ENCODE measurements around the gene ARHGAP30.

Gene ARHGAP30

DNA sequence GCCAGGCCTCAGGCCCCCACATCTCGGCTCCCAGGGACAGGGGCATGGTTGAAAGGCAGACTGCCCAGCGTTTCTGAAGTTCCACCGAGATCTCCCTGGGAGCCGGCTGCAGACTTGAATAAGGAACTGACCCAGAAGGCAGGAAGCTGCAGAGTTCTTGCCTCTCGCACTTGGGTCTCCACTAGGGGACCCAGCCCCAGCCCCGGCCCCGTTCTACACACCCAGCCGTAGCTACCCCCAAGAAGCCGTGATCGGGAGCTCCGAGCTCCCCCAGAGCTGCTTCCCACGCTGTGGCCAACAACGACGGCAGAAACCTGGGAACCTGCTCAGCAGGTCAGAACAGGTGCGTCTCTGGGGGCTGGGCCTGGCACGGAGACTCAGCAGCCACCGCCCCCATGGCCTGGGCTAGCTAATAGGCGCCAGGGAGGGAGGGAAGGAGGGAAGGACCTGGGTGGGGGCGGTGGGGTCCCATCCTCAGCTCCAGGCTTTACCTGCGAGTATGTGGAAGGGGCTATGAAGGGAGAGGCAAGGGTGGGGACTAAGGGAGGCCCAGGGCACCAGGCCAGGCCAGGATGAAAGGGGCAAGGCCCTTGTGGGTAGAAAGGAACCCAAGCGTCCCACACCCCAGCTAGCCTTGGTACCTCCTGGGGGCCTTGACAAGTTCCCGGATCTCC is 19.7 kb upstream of the ARHGAP30 start, which contains the start of gene NECTIN4:
TSS of gene NECTIN4 (minus strand) at position 308 of the 674 bp plus-strand sequence. CDS start at position 46, 262 bp downstream.
- no peak for DNase-seq (ENCODE audit: low spot score)

DNA sequence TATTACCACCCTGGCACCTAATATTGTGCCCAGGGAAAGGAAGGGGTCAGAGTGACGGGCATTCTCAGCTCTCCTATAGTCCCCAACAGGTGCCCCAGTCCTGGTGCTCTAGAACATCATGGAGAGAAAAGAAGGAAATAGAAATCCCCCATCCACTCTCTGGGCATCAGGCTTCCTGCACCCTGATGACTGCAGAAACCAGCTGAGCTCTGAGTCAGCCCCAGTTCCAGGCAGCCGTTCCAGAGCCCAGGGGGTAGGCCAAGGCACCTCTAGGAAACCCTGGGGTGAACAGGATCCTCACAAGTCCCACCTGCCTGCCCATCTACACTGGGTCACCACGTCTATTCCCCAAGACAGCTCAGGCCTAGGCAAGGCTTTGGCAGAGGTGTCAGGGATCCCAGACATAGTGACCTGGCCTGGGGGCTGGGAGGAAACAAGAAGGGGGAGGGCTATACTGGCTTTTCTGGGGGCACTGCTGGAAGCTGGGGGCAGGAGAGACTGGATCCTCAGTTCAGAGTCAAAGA is 19.0 kb upstream of the ARHGAP30 start:
- DNase-seq (ENCODE audit: low spot score), result no peak

DNA sequence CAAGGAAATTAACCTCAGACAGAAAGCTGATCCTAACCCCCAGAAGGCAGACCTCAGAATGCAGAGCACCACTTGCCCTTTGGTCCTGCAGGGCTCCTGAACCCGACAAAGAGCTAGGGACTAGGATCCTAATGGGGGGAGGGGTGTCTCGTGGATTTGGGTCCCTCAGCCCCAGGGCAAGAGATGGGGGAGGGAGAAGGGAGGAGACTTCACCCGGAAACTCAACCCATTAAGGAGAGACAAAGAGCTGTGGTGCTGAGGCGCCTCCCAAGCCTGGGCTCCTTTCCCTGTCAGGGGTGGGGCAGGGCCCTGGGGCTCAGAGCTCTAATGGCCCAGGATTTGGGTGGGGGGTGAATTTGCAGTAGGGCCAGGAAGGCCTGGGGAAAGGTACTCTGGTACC is 16.8 kb upstream of the ARHGAP30 start:
- no peak for DNase-seq (ENCODE audit: low spot score)

DNA sequence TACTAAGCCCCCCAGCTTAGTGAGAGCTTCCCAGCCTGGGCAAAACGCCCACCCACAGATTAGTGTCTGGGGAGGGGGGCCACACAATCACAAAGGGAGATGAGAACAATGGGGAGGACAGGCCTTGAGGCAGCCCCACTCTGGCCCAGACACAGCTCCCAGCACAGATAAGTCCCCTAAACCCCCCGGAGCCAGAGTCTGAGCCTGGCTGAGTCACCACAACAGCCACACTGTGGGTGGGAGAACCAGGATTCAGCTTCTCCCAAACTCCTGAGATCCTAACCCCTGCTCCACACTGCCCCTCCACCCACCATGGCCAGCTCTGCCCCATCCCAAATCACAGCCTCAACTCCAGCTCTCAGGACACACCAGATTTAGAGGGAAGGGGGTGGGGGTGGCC is 15.5 kb upstream of the ARHGAP30 start:
- no peak for DNase-seq (ENCODE audit: low spot score)

DNA sequence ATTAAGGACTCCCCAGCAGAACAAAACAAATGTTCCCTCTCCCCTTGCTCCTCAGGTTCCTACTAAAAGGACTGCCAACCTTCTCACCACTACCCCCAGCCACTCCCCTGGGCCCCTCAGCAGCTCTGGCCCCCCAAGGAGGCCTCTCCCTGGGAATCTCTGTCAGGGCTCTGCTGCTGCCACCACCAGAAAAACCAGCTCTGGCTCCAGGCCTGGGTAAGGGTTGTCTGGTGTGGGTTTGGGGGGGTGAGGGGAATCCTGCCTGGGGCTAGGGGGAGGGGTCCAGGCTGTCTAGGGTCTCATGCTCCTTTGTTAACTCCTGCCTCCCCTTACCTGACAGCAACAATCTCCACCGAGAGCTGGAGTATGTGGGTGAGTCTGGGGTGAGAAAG is 14.9 kb upstream of the ARHGAP30 start:
- DNase-seq (ENCODE audit: low spot score), result no peak

- DNase-seq (ENCODE audit: low spot score), result no peak
Observed at GRCh38 chr1:161083748-161084596, 14.3 kb upstream of the ARHGAP30 start.

- no peak for DNase-seq (ENCODE audit: low spot score)
Observed at GRCh38 chr1:161082996-161083747, 13.5 kb upstream of the ARHGAP30 start.

DNA sequence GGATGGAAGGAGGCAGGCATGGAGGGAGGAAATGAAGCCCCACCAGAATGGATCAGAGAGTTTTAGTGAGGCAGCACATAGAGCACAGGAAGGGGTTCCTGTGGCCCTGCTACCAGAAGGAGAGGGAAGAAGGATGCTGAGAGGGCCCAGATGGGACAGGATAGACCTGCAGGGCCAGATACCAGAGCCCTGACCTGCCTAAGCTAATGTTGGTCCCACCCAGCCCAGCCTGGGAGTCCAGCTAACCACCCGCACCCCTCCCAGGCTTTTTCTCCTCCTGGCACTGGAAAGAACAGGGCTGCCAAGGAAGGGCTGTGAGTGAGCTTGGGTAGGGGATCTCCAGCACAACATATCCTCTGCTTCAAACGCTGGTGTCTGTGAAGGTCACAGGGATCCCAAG is 12.8 kb upstream of the ARHGAP30 start:
- DNase-seq (ENCODE audit: low spot score), result no peak

- no peak for DNase-seq (ENCODE audit: low spot score)
Observed at GRCh38 chr1:161081519-161081918, 11.8 kb upstream of the ARHGAP30 start.

GRCh38 chr1:161080441-161081405 is 11.0 kb upstream of the ARHGAP30 start:
- DNase-seq (ENCODE audit: low spot score), result no peak

DNA sequence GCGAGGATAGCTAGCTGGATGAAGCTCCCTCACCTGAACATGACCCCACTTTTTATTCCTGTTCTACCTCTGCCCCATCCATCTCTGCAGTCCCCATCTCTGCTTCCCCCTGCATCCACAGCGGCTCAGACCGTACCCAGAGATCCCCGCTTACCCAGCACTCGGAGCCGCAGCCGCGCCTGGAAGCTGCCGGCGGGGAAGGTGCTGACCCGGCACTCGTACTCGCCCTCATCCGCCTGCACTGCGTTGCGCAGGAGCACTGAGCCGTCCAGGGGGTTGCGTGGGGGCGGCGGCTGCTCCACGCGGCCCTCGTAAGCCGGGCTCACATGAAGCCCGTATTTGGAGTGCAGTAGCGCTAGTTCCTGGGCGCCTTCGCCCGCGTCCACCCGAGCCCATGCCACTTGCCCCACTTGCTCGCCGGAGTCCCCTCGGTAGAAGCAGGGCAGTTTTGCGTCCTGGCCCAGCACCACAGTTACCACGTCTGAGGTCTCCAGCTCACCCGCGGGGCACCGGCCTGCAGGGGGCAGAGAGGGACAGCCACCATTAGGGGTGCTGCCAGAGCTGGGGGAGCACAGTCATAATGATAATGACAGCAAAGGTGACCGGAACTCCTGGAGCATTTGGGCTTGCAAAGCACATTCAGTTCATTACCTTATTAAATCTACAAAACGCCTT is 9.9 kb upstream of the ARHGAP30 start:
- no peak for DNase-seq (ENCODE audit: low spot score)

GRCh38 chr1:161077426-161077825 is 7.7 kb upstream of the ARHGAP30 start:
- no peak for DNase-seq (ENCODE audit: low spot score)

- DNase-seq (ENCODE audit: low spot score), result no peak
Observed at GRCh38 chr1:161076410-161076809, 6.7 kb upstream of the ARHGAP30 start.

DNA sequence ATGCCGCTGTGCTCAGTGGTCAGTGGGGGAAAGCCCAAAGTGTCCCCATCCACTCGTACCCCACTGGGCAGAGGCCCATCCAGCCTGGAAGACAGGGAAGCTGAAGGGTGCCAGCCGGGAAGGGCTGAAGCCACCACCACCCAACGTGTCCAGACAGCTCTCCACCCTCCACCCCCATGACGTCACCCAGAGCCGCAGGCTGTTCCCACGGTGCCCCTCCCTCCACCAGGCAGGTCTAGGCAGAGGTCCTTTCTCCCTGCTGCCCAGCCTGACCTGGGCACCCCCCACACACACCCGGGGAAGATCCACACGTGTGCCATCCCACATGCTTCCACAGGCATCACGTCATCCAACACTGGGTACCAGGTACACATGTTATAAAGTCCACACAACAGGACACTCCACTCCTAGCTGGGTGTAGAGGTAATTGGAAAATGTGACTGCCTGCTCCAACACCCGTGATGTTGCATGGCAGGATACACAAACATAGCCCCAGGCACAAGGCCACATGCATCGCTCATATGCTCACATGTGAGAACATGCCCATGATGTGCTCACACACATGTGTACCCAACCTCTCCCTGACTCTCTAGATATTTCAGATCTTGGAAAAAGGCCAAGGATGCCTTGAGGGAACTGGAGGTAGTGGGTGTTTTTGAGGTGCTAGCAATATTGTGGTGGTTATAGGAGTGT is 5.1 kb upstream of the ARHGAP30 start:
- no peak for DNase-seq (ENCODE audit: low spot score)

GRCh38 chr1:161073474-161074121 is 3.9 kb upstream of the ARHGAP30 start:
- no peak for DNase-seq (ENCODE audit: low spot score)

DNA sequence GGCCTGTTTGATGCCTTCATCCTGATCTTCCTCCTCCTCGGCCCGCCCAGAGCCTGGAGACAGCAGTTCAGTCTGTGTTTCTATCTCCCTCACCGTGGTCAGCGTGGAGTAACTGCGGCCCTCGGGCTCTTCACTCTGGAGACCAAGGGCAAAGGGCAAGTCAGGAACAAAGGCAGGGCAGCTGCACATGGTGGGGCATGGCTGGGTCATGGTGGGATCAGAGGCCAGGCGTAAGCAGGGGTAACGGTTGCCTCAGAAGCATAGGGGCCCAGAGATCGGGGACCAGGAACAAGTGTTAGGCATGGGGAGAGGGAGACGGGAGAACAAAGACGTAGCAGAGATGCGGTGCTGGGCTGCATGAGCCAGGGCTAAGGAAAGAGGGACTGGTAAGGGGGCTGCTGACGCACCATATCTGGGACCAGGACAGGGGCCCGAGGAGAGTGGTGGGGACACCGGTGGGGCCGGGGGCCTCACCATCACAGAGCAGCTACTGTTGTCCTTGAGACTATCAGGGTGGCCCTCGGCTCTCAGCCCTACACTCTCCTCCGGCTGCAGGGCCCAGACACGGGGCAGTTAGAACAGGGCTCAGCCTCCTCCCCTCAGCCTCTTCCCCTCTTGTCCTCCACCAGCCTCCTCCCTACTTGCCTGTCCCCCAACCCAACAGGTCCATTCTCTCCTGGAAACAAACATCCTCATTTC is 3.2 kb upstream of the ARHGAP30 start:
- no peak for DNase-seq (ENCODE audit: low spot score)

- peak; percentile 38 for DNase-seq (ENCODE audit: low spot score)
Observed at GRCh38 chr1:161071886-161072371, 2.2 kb upstream of the ARHGAP30 start.

- no peak for DNase-seq (ENCODE audit: low spot score)
Observed at GRCh38 chr1:161070761-161071160, 1.1 kb upstream of the ARHGAP30 start.

DNA sequence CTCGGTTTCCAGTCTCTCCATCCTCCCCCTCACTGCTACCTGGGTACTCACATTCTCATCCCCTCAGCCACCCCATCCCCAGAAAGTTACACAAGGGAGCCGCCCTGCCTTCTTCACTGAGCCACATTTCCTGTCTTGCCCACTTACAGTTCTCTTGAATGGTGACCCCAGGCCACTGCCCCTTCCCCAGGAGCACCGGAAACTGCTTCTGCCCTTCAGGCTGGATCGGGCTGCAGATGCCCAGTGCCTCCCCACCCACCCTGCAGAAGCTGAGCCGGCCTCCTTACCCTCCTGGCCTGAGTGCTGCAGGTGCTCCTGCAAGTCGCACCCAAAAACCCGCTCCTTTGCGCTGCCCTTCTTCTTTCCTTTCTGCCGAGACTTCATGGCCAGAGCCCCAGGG is 450 bp downstream of the ARHGAP30 start:
- no peak for DNase-seq (ENCODE audit: low spot score)
